GM18508 (cell line): ENCODE results near the gene MROH2B.
"Not testable (repeated sequence)": the region's sequence is repeated elsewhere in the genome, so short reads cannot be mapped to it uniquely, and the experiment has no call there.

ENCODE experiments used
- ATAC-seq: cut with Tn5 transposase; IDR thresholded peaks from one replicate; pipeline ENCODE4 v1.9.1; 2021; ENCODE audit warnings: moderate number of reproducible peaks; ENCODE audit not compliant: insufficient read depth, unreplicated experiment

MROH2B gene

GRCh38 chr5:41043109-41043747, 27.9 kb downstream of the MROH2B start:
- no peak for ATAC-seq

- ATAC-seq: no peak
Measured at GRCh38 chr5:41032973-41033372, 38.2 kb downstream of the MROH2B start.

DNA sequence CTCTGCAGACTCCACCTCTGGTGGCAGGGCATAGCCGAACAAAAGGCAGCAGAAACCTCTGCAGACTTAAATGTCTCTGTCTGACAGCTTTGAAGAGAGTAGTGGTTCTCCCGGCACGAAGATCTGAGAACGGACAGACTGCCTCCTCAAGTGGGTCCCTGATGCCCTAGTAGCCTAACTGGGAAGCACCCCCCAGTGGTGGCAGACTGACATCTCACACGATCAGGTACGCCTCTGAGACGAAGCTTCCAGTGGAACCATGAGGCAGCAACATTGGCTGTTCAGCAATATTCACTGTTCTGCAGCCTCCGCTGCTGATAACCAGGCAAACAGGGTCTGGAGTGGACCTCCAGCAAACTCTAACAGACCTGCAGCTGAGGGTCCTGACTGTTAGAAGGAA, 48.5 kb downstream of the MROH2B start:
- not testable (repeated sequence) for ATAC-seq

- ATAC-seq: no peak
Measured at GRCh38 chr5:41012318-41012717, 58.8 kb downstream of the MROH2B start.

DNA sequence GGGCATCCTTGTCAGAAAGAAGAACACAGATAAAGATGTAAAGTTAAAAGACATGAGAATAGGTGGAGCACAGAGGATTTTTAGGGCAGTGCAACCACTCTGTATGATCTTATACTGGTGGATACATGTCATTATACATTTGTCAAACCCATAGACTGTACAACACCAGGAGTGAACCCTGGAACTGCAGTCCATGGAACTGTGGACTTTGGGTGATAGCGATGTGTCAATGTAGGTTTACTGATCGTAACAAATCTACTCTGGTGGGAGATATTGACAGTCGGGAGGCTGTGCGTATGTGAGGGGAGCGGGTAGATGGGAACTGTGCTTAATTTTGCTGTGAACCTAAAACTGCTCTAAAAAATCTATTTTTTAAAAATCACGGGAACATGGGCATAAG, 60.6 kb downstream of the MROH2B start:
- no peak for ATAC-seq

- no peak for ATAC-seq
Measured at GRCh38 chr5:41009232-41009631, 61.9 kb downstream of the MROH2B start.

DNA sequence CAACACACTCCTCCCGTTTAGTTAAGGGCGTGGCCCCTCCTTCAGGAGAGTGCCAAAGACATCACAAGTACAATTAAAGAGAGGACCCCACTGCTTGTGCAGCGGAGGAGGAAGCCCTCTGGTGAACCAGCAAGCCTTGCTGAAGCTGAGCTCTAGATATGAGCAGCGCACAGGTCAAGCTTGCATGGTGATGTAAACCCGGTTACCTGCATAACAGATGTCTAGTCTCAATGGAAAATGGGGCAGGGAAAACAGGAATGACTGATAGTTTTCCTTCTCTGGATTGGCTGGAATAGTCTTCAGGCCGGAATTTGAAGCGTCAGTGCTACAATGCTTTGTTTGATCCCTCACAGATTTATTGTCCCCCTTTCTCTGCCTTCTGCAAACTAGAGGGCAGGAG, 66.2 kb downstream of the MROH2B start:
- ATAC-seq: no peak

GRCh38 chr5:41003670-41004376, 67.3 kb downstream of the MROH2B start:
- no peak for ATAC-seq

DNA sequence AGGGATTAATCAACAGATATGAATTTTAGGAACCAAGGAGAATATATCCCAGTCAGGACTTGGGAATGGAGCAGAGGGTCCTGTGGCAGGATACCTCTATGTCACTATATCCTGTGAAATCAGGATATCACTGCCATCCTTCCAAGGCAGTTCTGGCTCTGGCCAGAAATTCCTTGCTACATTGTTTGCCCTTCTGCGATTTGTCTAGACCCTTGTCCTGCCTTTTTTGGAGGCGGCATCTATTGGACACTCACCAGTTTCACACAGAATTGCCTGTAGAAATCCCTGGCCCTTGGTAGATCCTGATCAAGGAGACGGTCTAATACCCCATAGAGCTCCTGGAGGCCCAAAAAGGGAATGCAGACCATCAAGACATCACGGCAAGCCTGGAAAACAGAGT, 71.2 kb downstream of the MROH2B start:
- ATAC-seq: no peak

DNA sequence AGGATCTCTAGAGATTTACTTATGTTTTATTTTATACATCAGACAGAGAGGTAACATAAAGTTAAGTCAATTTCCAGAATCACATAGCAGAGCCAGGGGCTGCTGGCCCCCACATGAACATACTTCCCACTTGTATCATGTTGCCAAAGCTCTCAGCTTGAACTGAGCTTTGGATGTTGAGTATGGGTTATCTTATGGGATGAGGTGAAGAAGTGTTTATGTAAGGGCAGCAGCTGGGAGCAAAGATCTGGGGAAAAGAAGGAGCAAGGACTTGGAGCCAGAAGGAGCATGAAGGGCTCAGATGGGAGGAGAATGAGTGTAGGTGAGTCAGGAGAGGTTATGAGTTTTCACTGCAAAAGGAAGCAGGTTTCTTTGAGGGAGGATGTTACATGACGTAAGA, 72.0 kb downstream of the MROH2B start:
- no peak for ATAC-seq

- ATAC-seq: no peak
Measured at GRCh38 chr5:40995801-40996586, 75.1 kb downstream of the MROH2B start.

- ATAC-seq: no peak
Measured at GRCh38 chr5:40991981-40992559, 79.1 kb downstream of the MROH2B start.

DNA sequence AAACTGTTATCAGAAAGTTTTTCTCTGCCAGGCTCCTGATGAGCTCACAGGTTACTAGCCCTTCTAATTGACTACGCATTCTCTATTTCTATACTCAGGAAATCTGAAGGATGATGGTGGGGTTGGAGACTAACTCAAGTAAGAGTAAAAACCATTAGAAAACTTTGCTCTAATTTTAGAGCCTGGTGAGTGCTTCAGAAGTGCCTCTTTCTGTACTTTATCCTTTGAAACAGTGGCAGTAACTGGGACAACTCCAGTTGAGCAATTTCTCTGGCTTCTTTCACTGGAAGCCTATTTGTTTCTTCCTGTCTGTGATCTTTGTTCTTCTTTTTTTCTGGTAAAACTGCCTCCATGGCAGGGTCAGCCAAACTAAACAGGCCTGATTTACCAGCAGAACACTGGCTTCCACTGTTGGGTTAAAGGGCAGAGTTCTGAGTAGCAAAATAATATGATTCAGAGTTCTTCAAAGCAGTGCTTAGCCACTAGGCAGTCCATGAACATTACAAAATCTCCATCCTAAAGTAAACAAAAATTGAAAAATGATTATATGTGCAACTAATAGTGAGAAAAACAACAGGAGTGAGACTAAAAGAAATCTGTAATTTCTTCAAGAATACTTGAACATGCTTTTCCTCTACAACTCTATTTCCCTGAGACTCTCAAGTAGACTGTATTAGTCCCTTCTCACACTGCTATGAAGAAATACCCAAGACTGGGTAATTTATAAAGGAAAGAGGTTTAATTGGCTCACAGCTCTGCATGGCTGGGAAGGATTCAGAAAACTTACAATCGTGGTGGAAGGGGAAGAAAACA, 79.8 kb downstream of the MROH2B start:
- no peak for ATAC-seq

GRCh38 chr5:40988746-40989510, 82.2 kb downstream of the MROH2B start:
- ATAC-seq: no peak

DNA sequence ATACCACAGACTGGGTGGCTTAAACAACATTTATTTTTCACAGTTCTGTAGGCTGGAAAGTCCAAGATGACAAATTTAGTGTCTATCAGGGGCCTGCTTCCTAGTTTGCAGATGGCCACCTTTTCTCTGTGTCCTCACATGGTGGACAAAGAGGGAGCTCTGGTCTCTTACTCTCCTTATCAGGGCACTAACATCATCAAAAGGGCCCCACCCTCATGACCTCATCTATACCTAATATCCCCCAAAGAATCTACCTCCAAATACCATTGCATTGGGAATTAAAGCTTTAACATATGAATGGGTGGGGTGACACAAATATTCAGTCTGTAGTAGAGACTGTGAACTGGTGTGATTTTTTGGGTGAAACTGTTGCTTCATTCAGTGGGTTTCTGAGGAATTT, 83.8 kb downstream of the MROH2B start:
- ATAC-seq: no peak

GRCh38 chr5:40986666-40987065, 84.5 kb downstream of the MROH2B start:
- no peak for ATAC-seq

DNA sequence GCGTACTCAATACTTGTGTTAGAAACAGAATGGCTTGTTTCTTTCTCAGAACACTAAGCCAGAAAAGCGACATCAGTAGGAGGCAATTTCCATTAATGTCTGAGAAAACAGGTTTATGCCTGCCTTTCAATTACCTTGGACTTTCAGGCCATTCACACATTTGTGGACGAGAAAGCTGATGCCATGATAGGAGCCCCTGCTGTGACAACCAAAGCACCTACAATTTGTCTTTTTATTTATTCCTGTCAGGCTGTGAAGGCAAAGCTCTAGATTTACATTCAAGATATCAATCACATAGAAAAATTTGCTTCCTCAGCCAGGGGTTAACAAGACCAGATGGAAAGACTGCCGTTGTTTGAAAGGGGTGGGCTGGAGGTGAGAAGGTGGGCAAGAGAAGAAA, 85.6 kb downstream of the MROH2B start:
- ATAC-seq: no peak

DNA sequence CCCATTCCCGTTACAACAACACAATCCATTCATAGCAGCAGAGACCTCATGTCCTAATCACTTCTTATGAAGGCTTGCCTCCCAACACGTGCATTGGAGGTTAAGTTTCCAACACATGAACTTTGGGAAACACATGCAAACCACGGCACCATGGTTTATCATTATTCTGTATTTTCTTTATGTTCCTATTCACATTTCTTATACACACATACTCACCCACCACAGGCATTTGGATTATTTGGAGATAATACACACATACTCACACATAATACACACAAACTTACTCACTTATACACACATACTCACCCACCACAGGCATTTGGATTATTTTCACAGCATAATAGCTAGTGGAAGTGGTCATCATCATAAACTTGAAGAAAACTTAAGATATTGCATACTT, 86.3 kb downstream of the MROH2B start:
- no peak for ATAC-seq

DNA sequence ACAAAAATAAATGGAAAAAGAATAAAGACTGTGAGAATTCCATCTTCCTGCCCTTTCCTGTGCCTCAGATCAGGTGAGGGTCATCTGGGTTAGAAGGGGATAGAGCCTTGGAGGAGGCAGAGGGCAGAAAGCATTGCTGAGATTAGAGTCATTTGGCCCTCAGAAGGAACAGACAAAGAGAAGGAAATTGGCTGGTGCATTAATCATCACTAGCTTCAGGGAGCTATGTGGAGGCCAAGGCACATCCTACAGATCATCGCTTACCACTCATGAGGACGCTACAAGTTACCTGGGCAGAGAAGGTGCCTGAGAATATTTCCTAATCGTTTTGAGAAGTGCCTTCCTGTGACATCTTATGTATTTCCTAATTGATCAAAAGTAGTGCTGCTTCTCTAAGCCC, 87.4 kb downstream of the MROH2B start:
- no peak for ATAC-seq

DNA sequence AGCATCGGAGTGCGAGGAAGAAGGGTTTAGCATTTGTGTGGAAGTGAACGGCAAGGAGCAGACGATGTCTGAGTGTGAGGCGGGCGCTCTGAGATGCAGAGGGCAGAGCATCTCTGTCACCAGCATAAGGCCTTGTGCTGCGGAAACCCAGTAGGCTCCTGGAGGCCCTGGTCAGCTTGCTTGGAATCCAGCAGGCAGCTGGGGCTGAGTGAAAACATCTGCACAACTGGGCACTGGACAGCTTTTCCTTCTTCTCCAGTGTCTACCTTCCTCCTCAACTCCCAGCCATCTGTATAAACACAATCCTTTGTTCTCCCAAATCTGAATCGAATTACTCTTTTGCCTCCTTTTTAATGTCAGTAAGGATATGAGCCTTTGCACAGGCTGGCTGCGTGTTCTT, 89.7 kb downstream of the MROH2B start:
- no peak for ATAC-seq
